Thymus (tissue), 11 donors: ENCODE measurements around the gene ARMH4. TPM values are rescaled to one million over a fixed set of nuclear protein-coding genes. Genes with fewer than 3 reads are reported as not detected.

Source experiments
- DNase-seq, 9 donors: peaks; one replicate each; pipeline ENCODE4 v3.0.0-alpha.2; 2013; ENCODE audit warnings: low spot score in 9 of 9, low read depth in 6 of 9, missing footprints in 1 of 9
- H3K27ac ChIP-seq, 2 donors: one replicate each; pipeline ENCODE4 v1.5.1; 2013; ENCODE audit warnings: control low read depth in 1 of 2, low read depth in 1 of 2, low read length in 1 of 2, mild to moderate bottlenecking in 1 of 2, moderate library complexity in 1 of 2
- H3K27me3 ChIP-seq, 2 donors: one replicate each; pipeline ENCODE4 v1.5.1; 2013; ENCODE audit warnings: low read length in 1 of 2; ENCODE audit not compliant: control insufficient read depth in 2 of 2, insufficient read depth in 1 of 2
- H3K36me3 ChIP-seq, 2 donors: one replicate each; pipeline ENCODE4 v1.5.1; 2013; ENCODE audit warnings: low read length in 1 of 2, mild to moderate bottlenecking in 1 of 2, moderate library complexity in 1 of 2; ENCODE audit not compliant: control insufficient read depth in 2 of 2, insufficient read depth in 2 of 2
- H3K4me1 ChIP-seq, 2 donors: one replicate each; pipeline ENCODE4 v1.5.1; 2013; ENCODE audit warnings: low read length in 2 of 2; ENCODE audit not compliant: control insufficient read depth in 2 of 2, insufficient read depth in 2 of 2
- H3K4me3 ChIP-seq, 2 donors: one replicate each; pipeline ENCODE4 v1.5.1; 2013; ENCODE audit warnings: low read length in 2 of 2, control low read depth in 1 of 2, mild to moderate bottlenecking in 1 of 2
- H3K9me3 ChIP-seq, 2 donors: one replicate each; pipeline ENCODE4 v1.5.1; 2013; ENCODE audit warnings: low read length in 1 of 2, mild to moderate bottlenecking in 1 of 2; ENCODE audit not compliant: control insufficient read depth in 2 of 2, insufficient read depth in 1 of 2
- WGBS: extraction: QIAGEN DNeasy Blood & Tissue Kit; methylation state at CpG from one replicate; pipeline ENCODE4 v1.1.7; 2013; 5-methylcytosine and 5-hydroxymethylcytosine counted together
- polyA plus RNA-seq: library from polyadenylated mRNA; stranded (reverse); fragments of 200-250 nt; gene quantifications from one replicate; pipeline ENCODE4 v1.2.3, GENCODE V29; 2013
- total RNA-seq: library from RNA; stranded (reverse); fragments of 120-200 nt; gene quantifications from one replicate; pipeline ENCODE4 v1.2.4, GENCODE V29; 2013
- donor health status: healthy.

Gene ARMH4
- total and polyA plus RNA-seq, 2 donors: 0.82 to 1.6 TPM

- no peak overlapping the region for H3K27ac ChIP-seq
- H3K4me1 ChIP-seq: no peaks in the 10 kb centered on the region
- no peak for DNase-seq
- no peaks in the 10 kb centered on the region for H3K9me3 ChIP-seq
- H3K27me3 ChIP-seq: no peaks in the 10 kb centered on the region
- H3K36me3 ChIP-seq: no peaks in the 10 kb centered on the region
- H3K4me3 ChIP-seq: no peak overlapping the region
- WGBS: 97% methylated on average over 2 of the region's 2 CpGs
These were observed 194.6 kb downstream of the ARMH4 start for GRCh38 chr14:57957441-57957840.

Other genes with a start within 250 kb of the ARMH4 start
- 73.1 TPM for gene ACTR10, start 47.9 kb upstream of the ARMH4 start, total RNA-seq
- gene ACTR10, start 47.9 kb upstream of the ARMH4 start, polyA plus RNA-seq: 145 TPM
- gene PSMA3, start 92.6 kb upstream of the ARMH4 start, total RNA-seq: 150 TPM
- gene PSMA3, start 92.6 kb upstream of the ARMH4 start, polyA plus RNA-seq: 181 TPM
- gene ARID4A, start 146.3 kb upstream of the ARMH4 start, total RNA-seq: 13.7 TPM
- gene ARID4A, start 146.3 kb upstream of the ARMH4 start, polyA plus RNA-seq: 14.8 TPM
- gene TOMM20L, start 243.7 kb upstream of the ARMH4 start, total RNA-seq: not detected
- gene TOMM20L, start 243.7 kb upstream of the ARMH4 start, polyA plus RNA-seq: not detected